ENCODE measurements around the gene ZNF600.
A peak's percentile ranks its signal among the peaks of the same experiment; 100 is the strongest.
"Not testable (repeated sequence)": the region's sequence is repeated elsewhere in the genome, so short reads cannot be mapped to it uniquely, and the experiment has no call there.

ZNF600 gene

DNA sequence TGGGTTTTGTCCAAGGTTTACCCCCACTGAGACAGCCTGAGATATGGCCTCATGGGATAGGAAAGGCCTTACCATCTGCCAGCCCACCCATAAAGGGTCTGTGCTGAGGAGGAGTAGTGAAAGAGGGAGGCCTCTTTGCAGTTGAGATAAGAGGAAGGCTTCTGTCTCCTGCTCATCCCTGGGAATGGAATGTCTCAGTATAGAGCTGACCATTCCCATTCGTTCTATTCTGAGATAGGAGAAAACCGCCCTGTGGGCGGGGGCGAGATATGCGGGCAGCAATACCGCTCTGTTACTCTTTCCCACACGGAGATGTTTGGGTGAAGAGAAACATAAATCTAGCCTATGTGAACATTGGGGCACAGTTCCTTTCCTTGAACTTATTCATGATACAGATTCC is 45.2 kb downstream of the ZNF600 start:
- not testable (repeated sequence) for DNase-seq

- DNase-seq: no peak
Measured at GRCh38 chr19:52739576-52739975, 47.0 kb downstream of the ZNF600 start.

GRCh38 chr19:52735734-52736133 is 50.9 kb downstream of the ZNF600 start:
- DNase-seq: no peak

GRCh38 chr19:52734893-52735661 is 51.5 kb downstream of the ZNF600 start, which contains the start of gene ZNF611:
TSS of gene ZNF611 (minus strand) at chr19:52735044. CDS start at chr19:52715894, 19,150 bp downstream.
- DNase-seq: peak; percentile 89

GRCh38 chr19:52734331-52734892 is 52.2 kb downstream of the ZNF600 start:
- DNase-seq: no peak

- DNase-seq: not testable (repeated sequence)
Measured at GRCh38 chr19:52726051-52726450, 60.5 kb downstream of the ZNF600 start.

DNA sequence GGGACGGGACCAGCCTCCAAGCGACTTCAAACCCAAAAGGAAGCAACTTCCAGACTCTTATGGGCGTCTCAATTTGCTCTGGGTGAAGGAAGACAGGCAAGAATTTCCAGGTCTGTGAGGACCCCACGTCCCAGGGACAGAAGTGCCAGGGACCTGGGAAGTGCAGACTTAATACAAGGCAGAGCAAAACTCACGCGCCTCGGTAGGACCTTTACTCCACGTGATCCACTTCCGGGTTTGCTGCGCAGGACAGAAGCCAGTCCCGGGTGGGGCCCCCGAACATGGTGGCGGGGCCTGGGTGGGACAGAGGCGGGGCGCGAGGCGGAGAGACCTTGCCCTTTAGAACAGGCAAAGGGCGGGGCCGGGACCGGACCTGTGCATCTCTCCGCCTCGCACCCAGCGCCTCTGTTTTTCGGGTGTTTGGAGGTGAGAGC is 61.0 kb downstream of the ZNF600 start:
- no peak for DNase-seq

DNA sequence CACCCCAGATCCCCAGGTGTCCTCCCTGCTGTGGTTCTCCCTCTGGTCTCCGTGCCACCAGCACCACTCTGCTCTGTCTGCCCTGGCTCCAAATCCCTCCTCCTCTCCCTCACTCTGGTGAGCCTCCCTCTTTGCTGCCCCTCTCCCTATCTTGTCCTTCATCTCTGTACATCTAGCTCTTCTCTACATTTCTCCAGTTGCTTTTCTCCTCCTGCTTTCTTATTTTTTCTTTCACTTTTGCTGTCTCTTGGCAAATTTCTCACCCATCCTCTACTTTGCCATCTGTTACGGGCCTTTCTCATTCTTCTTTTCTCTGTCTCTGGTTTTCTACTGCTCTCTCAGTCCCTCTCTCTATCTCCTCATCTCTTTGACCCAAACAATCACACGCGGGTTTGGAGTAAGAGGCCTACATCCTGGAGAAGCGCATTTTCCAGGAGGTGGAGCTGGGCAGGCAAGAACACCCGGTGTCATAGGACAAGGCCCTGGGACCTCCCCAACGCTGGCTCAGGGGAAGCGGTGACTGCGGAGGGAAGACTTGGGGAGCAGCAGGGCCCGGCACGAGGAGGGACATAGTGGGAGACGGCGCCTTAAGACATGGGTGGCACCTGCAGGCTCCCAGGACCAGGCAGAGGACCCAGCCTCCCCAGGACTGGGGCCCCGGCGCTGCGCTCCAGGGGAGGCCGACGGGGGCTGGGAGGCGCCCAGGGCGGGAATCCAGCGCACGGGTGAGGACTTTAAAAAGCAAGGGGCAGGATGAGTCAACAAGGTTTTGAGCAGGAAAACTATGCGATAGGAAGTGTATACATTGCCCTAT is 61.7 kb downstream of the ZNF600 start:
- DNase-seq: no peak

- DNase-seq: not testable (repeated sequence)
Measured at GRCh38 chr19:52723907-52724598, 62.5 kb downstream of the ZNF600 start.

GRCh38 chr19:52722062-52723003 is 64.3 kb downstream of the ZNF600 start:
- no peak for DNase-seq

DNA sequence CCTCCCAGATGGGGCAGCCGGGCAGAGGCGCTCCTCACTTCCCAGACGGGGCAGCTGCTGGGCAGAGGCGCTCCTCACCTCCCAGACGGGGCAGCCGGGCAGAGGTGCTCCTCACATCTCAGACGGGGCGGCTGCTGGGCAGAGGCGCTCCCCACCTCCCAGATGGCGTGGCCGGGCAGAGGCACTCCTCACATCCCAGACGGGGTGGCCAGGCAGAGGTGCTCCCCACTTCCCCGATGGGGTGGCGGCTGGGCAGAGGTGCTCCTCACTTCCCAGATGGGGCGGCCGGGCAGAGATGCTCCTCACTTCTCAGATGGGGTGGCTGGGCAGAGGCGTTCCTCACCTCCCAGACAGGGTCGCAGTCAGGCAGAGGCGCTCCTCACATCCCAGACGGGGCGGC is 66.0 kb downstream of the ZNF600 start:
- DNase-seq: not testable (repeated sequence)

DNA sequence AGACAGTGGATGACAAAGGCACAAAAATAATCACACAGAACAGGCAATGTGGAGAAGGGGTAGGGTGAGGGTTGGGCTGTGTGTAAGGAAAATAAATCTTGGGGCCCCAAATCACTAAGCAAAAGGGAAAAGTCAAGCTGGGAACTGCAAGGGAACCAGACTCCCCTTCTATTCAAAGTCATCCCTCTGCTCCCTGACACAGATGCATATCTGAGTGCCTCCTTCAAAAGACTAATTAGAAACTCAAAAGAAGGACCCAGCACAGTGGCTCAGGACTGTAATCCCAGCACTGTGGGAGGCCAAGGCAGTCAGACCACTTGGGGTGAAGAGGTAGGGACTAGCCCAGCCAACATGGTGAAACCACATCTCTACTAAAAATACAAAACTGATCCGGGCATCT is 70.1 kb downstream of the ZNF600 start:
- no peak for DNase-seq

GRCh38 chr19:52715902-52716301 is 70.7 kb downstream of the ZNF600 start:
- DNase-seq: not testable (repeated sequence)

GRCh38 chr19:52715330-52715729 is 71.3 kb downstream of the ZNF600 start:
- DNase-seq: not testable (repeated sequence)

Measured in NCI-H1092 (cell line).